ENCODE results near the gene CEP250. TPM values are rescaled to one million over a fixed set of nuclear protein-coding genes. Genes with fewer than 3 reads are reported as not detected.

The CEP250 gene
- total and polyA plus RNA-seq, 2 of the 4 experiments (the other 2 are of a cell fraction) = 22.7 to 35.1 TPM

DNA sequence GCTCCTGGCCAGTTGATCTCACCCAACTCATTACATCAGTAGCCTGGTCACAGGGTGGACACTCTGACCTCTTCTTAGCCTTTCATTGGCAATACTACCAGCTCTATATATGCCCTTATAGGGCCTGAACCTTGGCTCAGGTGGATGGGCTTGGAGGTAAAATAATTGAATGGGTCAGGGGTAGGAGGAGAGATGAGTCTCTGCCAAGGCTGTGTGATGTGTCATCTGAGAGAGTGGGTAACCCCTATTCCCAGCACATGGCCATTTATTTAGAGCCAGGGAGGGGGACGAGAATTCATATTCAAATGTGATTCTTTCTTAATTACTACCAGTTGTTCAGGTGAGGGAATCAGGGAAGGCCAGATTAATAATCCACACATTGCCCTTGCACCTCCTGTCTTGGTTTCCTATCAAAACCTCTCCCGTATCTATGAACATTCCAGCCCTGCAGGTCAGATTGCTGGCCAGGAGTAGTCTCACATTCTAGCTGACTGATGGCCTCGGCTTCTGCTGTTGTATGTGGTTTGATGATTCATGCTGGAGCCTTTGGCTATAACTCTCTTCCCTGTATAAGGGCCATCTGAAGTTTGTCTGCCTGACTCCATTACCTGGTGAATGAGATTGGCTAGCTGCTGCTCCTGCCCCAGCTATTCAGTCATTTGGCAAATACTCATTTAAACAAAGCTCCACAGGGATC lies 60.7 kb downstream of the CEP250 start (continued):
- TF ChIP-seq, protein P1, sequence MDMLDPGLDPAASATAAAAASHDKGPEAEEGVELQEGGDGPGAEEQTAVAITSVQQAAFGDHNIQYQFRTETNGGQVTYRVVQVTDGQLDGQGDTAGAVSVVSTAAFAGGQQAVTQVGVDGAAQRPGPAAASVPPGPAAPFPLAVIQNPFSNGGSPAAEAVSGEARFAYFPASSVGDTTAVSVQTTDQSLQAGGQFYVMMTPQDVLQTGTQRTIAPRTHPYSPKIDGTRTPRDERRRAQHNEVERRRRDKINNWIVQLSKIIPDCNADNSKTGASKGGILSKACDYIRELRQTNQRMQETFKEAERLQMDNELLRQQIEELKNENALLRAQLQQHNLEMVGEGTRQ (IDR thresholded peaks at IDR 0.05; ENCODE audit: low read depth, low read length) = no peak
- no peak for TF ChIP-seq RFX5 (IDR thresholded peaks at IDR 0.05; ENCODE audit: low read depth, low read length)

DNA sequence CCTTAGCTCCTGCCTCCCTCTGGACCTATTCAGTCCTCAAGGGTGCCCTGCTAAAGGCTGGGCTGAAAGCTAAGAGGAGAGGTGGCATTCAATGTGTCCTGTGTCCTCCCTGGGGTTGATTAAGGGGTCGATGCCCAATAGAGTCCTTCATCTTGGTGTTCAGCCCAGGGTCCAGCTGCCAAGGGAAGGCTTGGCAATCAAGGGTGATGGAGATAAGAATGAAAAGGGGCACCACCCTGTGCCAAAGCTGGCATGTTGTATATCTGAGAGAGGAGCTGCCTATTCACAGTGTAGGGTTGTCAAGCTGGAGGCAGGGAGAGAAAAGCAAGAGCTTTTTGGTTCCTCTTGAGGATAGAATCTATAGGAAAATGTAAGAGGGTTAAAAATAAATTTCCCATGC lies 61.7 kb downstream of the CEP250 start:
- Histone ChIP-seq H3K79me1 (ENCODE audit: low read depth in 1 of 2, low read length in 2 of 2) (peaks cover 0 to 9% of the 10 kb centered on the region in 2 experiments; a peak in 1 of 4 replicates), H2AK9ac (replicated peaks; ENCODE audit: low read depth, low read length, poor library complexity) (peak overlapping the region; percentile 79), H4K91ac (ENCODE audit: insufficient read depth, low read depth, low read length) (no peak overlapping the region), H3K23ac (ENCODE audit: low read depth, low read length) (no peak overlapping the region), H3K27ac (ENCODE audit: insufficient read depth, low read length) (no peak overlapping the region), H3K14ac (replicated peaks; ENCODE audit: low read depth, low read length) (no peak overlapping the region), H3K4me2 (ENCODE audit: low read depth, low read length) (no peak overlapping the region), H3K27me3 (ENCODE audit: control insufficient read depth, insufficient read depth, low read length) (no peaks in the 10 kb centered on the region), H2AK5ac (ENCODE audit: low read depth, low read length) (peak overlapping the region; percentile 21; the same call in 1 of the 2 replicates), H3K9ac (ENCODE audit: low read depth, low read length) (no peak overlapping the region), H4K8ac (ENCODE audit: low read depth in 2 of 2, low read length in 2 of 2) (no peak overlapping the region), H2BK120ac (ENCODE audit: low read depth, low read length) (no peak overlapping the region), H2BK5ac (ENCODE audit: low read depth, low read length, poor library complexity, severe bottlenecking) (no peak overlapping the region), H2BK15ac (ENCODE audit: low read depth, low read length) (no peak overlapping the region), H3K4ac (ENCODE audit: low read depth, low read length) (no peak overlapping the region), H3K56ac (ENCODE audit: extremely low read depth, insufficient read depth, low read length) (no peak overlapping the region), H4K5ac (ENCODE audit: low read depth, low read length) (no peak overlapping the region), H3K18ac (ENCODE audit: low read depth, low read length) (no peak overlapping the region), H3K9me1 (ENCODE audit: insufficient read depth, low read length) (peaks cover 15% of the 10 kb centered on the region), H2BK20ac (ENCODE audit: low read depth, low read length) (no peak overlapping the region), H2AFZ (replicated peaks; ENCODE audit: low read length, poor library complexity) (peak overlapping the region; percentile 9), H3K4me3 (ENCODE audit: insufficient read depth, low read depth, low read length) (no peak overlapping the region), H3K36me3 (ENCODE audit: control insufficient read depth, insufficient read depth, low read length) (peaks cover 13% of the 10 kb centered on the region), H4K20me1 (ENCODE audit: insufficient read depth, low read length) (peaks cover 17% of the 10 kb centered on the region; the same call in 1 of the 2 replicates), H3K4me1 (ENCODE audit: control insufficient read depth, insufficient read depth, low read length) (peaks cover 11% of the 10 kb centered on the region), H3K9me3 (ENCODE audit: control insufficient read depth, insufficient read depth, low read length) (no peaks in the 10 kb centered on the region)
- in situ Hi-C loops (cut with MboI; ENCODE audit: low sequenced_read_pairs) (loop anchor here (25.0 kb wide), 1 partner anchor 395 kb away; no protein-coding TSS in a partner anchor), dilution Hi-C loops (cut with HindIII; ENCODE audit: low sequenced_read_pairs, unreplicated experiment) (no loop called here), intact Hi-C loops (cut with micrococcal nuclease) (loop anchor here (10.0 kb wide), 1 partner anchor 98 kb away; the partner anchor contains the start of gene SPAG4)
- ATAC-seq (ENCODE audit: low read depth) (no peak), DNase-seq (no peak)
- ChIA-PET POLR2A (ENCODE audit: unreplicated experiment) (no interaction called here), CTCF (no interaction called here)
- no TSS peak for BruUV-seq (replicated peaks)
- TF ChIP-seq, protein P2, sequence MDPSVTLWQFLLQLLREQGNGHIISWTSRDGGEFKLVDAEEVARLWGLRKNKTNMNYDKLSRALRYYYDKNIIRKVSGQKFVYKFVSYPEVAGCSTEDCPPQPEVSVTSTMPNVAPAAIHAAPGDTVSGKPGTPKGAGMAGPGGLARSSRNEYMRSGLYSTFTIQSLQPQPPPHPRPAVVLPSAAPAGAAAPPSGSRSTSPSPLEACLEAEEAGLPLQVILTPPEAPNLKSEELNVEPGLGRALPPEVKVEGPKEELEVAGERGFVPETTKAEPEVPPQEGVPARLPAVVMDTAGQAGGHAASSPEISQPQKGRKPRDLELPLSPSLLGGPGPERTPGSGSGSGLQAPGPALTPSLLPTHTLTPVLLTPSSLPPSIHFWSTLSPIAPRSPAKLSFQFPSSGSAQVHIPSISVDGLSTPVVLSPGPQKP (IDR thresholded peaks at IDR 0.05; ENCODE audit: borderline replicate concordance, low read depth, low read length) = no peak
- TF ChIP-seq MAZ (IDR thresholded peaks at IDR 0.05; ENCODE audit: borderline replicate concordance, low read depth, low read length) = no peak
- no peak for TF ChIP-seq MAFK (IDR thresholded peaks at IDR 0.05; ENCODE audit: low read depth, low read length)
- no peak for TF ChIP-seq POLR2A (IDR thresholded peaks at IDR 0.05; ENCODE audit: low read depth, low read length)
- TF ChIP-seq NFE2L2 (IDR thresholded peaks at IDR 0.05; ENCODE audit: low read depth, low read length) = no peak
- TF ChIP-seq BHLHE40 (IDR thresholded peaks at IDR 0.05; ENCODE audit: low read depth, low read length) = no peak
- TF ChIP-seq SMC3 (IDR thresholded peaks at IDR 0.05; ENCODE audit: low read depth, low read length) = no peak
- no peak for TF ChIP-seq RFX5 (IDR thresholded peaks at IDR 0.05; ENCODE audit: low read depth, low read length)
- no peak for TF ChIP-seq RAD21 (IDR thresholded peaks at IDR 0.05; ENCODE audit: low read length)
- no peak for TF ChIP-seq CTCF (conservative IDR thresholded peaks at IDR 0.05; ENCODE audit: low read depth, low read length)
- TF ChIP-seq CEBPB (IDR thresholded peaks at IDR 0.05; ENCODE audit: low read depth, low read length) = no peak
- no CpG with 5 or more reads among the region's 1 CpG for WGBS, 2 experiments (ENCODE audit: extremely low coverage in 2 of 2, insufficient read length in 1 of 2)
